GM12891 (cell line): ENCODE measurements around the gene MYMK. TPM values are rescaled to one million over a fixed set of nuclear protein-coding genes. Genes with fewer than 3 reads are reported as not detected.

Source experiments
- DNase-seq: peaks from one replicate; pipeline ENCODE4 v3.0.0; 2011; ENCODE audit warnings: low spot score; ENCODE audit not compliant: insufficient read length
- FAIRE-seq: peaks from 2 replicates; lab custom pipeline; 2011; peaks lifted over from hg19 to GRCh38; lab: Jason Lieb, UNC
- PAX5 ChIP-seq: IDR thresholded peaks from 2 replicates; pipeline ENCODE4 v1.6.1; 2011; ENCODE audit warnings: low read length, moderate library complexity, mild to moderate bottlenecking; ENCODE audit not compliant: insufficient read depth, severe bottlenecking
- POLR2A ChIP-seq: IDR thresholded peaks from 2 replicates; pipeline ENCODE4 v1.6.1; 2011; ENCODE audit warnings: low read depth, low read length, control low read depth
- POLR2AphosphoS5 ChIP-seq: IDR thresholded peaks from 2 replicates; pipeline ENCODE4 v1.6.1; 2011; ENCODE audit warnings: low read depth, low read length, control low read depth
- POU2F2 ChIP-seq: IDR thresholded peaks from 2 replicates; pipeline ENCODE4 v1.6.1; 2011; ENCODE audit warnings: low read depth, mild to moderate bottlenecking, control low read depth, low read length, moderate library complexity
- SPI1 ChIP-seq: IDR thresholded peaks from 2 replicates; pipeline ENCODE4 v1.6.1; 2011; ENCODE audit warnings: low read depth, low read length, control low read depth
- TAF1 ChIP-seq: IDR thresholded peaks from 2 replicates; pipeline ENCODE4 v1.6.1; 2011; ENCODE audit warnings: low read depth, low read length, control low read depth
- polyA plus RNA-seq: library from polyadenylated mRNA; unstranded; fragments of >200 nt; gene quantifications from one replicate; pipeline ENCODE4 v1.2.1, GENCODE V29; 2012; ENCODE audit warnings: low read depth, missing spikeins, inconsistent platforms; ENCODE audit not compliant: missing spikeins

Gene MYMK
- not detected for polyA plus RNA-seq

- TF ChIP-seq TAF1: no peak
- no peak for TF ChIP-seq POU2F2
- TF ChIP-seq POLR2A: no peak
- TF ChIP-seq PAX5: no peak
- TF ChIP-seq SPI1: no peak
- TF ChIP-seq POLR2AphosphoS5: no peak
- no peak for FAIRE-seq
- no peak for DNase-seq
Observed at GRCh38 chr9:133524679-133525228, at the start of gene MYMK. MYMK (minus strand) TSS chr9:133524959; CDS start chr9:133524844, 115 bp downstream.

DNA sequence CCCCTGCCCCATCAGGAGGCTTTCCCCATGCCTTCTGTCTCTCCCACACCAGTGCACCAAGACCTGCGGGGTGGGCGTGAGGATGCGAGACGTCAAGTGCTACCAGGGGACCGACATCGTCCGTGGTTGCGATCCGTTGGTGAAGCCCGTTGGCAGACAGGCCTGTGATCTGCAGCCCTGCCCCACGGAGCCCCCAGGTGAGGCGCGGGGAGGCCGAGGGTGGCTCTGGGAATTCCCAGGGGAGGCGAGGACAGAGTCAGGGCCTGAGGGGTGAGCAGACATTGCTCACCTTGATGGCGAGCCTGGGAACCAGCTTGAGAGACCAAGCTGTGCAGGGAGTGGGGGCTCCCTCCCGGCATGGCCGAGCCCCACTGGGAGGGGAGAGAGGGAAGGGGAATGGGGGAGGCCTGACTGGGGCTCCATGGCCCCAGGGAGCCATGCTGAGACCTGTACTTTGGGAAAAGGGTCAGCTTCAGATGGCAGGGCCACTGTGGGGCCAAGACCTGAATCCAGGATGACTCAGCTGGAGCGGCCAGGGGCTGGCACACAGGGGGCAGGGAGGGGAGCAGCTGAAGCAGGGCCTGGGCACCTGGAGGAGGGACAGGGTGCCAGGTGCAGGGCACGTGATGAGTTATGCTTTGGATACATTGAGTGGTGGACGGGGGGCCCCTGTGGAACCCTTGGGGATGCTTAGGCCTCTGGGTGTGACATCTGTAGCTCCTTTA, 49.2 kb upstream of the MYMK start:
- DNase-seq (no peak), FAIRE-seq (no peak)
- TF ChIP-seq POU2F2 (no peak), SPI1 (no peak), POLR2AphosphoS5 (no peak), POLR2A (no peak), TAF1 (no peak), PAX5 (no peak)

DNA sequence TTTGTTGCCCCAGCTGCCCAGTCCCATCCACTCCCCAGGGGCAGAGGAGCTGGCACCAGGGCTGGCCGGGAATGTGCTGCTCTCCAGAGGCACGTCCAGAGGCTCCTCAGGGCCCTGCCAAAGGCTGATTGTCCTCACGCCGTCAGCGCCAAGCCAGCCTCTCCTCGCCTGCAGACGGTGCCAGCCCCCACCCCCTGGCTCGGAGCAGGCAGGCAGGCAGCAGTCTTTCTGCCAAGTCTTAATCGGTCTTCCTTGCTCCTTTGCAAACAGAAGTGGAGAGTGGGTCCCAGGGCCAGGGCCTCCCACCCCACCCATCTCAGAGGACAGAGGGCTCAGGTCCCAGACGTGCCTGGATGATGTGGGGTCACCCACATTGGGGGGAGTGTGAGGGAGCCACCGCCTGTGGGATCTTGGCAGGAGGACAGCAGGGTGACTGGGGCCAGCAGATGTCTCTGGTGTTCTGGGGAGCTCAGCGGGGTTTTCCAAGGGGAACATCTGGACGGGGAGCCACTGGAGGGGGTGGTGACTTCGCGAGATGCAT, 48.1 kb upstream of the MYMK start:
- FAIRE-seq (no peak), DNase-seq (no peak)

DNA sequence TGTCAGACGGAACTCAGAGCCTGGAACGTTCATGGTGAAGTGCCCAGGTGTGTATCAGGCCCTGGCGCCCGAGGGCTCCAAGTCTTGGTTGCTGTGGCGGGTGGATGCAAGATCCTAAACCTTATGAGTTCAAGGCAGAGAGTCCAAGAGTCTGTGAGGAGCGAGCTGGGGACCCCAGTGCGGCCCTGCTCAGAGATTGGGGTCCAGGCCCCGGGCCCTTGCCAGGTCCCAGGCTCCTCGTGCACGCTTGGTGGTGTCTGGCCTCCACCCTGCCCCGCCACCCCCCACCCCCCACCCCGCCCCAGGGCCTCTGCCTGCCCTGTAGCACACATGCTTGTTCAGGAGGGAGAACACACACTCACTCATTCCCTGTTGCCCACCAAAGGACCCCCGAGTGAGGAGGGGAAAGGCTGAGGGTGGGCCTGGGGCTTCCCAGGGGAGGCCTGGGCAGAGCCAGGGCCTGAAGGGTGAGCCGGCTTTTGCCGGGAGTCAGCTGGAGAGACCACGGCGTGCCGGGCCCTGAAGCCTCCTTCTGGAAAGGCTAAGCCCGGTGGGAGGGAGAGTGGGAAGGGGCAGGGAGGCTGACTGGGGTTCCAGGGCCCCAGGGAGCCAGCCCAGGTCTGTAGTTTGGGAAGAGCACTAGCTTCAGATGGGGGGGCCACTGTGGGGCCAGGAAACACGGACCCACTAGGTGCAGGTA, 47.3 kb upstream of the MYMK start:
- DNase-seq: no peak
- FAIRE-seq: no peak
- TF ChIP-seq PAX5: no peak
- TF ChIP-seq POU2F2: no peak
- TF ChIP-seq POLR2A: no peak
- no peak for TF ChIP-seq POLR2AphosphoS5
- no peak for TF ChIP-seq TAF1
- TF ChIP-seq SPI1: no peak

More for the DNA sequence above, 48.1 kb upstream of the MYMK start:
- TF ChIP-seq TAF1 (no peak), POLR2AphosphoS5 (no peak), PAX5 (no peak)

- TF ChIP-seq PAX5 (no peak), POLR2AphosphoS5 (no peak), POU2F2 (no peak), POLR2A (no peak), TAF1 (no peak), SPI1 (no peak)
- no peak for DNase-seq
- no peak for FAIRE-seq
Observed at GRCh38 chr9:133571391-133571890, 46.7 kb upstream of the MYMK start.

DNA sequence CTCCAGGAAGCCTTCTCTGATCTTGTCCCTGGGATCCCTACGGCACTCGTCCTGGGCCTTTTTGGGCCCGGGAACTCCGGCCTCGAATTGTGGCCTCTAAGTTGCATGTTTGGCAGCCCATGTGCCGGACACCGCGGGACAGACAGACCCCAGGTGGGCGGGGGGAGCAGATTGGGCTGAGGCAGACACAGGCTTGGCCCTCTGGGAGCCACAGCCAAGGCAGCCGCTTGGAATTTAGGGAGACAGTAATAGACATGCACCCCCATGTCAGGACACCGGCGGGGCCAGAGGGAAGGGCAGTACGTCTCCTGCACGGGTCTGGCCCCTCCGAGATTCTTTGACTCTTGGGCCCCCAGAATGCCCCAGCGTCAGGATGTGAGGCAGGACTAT, 45.9 kb upstream of the MYMK start:
- no peak for DNase-seq
- TF ChIP-seq TAF1 (no peak), POLR2AphosphoS5 (no peak), PAX5 (no peak), POLR2A (no peak), SPI1 (no peak)
- FAIRE-seq: no peak

- no peak for TF ChIP-seq POLR2A
- no peak for TF ChIP-seq TAF1
- no peak for TF ChIP-seq PAX5
- TF ChIP-seq SPI1: no peak
- TF ChIP-seq POU2F2: no peak
- TF ChIP-seq POLR2AphosphoS5: no peak
- no peak for FAIRE-seq
- no peak for DNase-seq
Observed at GRCh38 chr9:133569891-133570690, 45.3 kb upstream of the MYMK start.

GRCh38 chr9:133569121-133569785, 44.5 kb upstream of the MYMK start:
- no peak for TF ChIP-seq POU2F2
- TF ChIP-seq POLR2AphosphoS5: no peak
- no peak for TF ChIP-seq PAX5
- no peak for TF ChIP-seq POLR2A
- no peak for FAIRE-seq
- DNase-seq: no peak

- TF ChIP-seq POLR2A (no peak), PAX5 (no peak), POLR2AphosphoS5 (no peak), TAF1 (no peak), POU2F2 (no peak), SPI1 (no peak)
- no peak for FAIRE-seq
- no peak for DNase-seq
Observed at GRCh38 chr9:133568186-133568585, 43.4 kb upstream of the MYMK start.
